H1 (cell line): ENCODE measurements around the gene TEX101. TPM values are rescaled to one million over a fixed set of nuclear protein-coding genes. Genes with fewer than 3 reads are reported as not detected.

Source experiments
- CTCF ChIA-PET: fragments of 300-600 bp; sonication (Branson Sonifier 250); formaldehyde crosslinking; loops from one replicate; lab custom pipeline; 2021; ENCODE audit not compliant: partially characterized antibody; lab: Charles Lee
- POLR2A ChIA-PET: fragments of 300-600 bp; sonication (Branson Sonifier 250); formaldehyde crosslinking; loops from one replicate; lab custom pipeline; 2021; ENCODE audit warnings: inconsistent platforms; ENCODE audit not compliant: partially characterized antibody; lab: Charles Lee
- DNase-seq, 2 experiments: peaks; one replicate each; pipeline versions ENCODE4 v3.0.0 to v3.0.0-alpha.2; 2010 to 2022; ENCODE audit warnings: low spot score in 2 of 2, low read depth in 1 of 2, mixed read lengths in 1 of 2
- FAIRE-seq: peaks from 2 replicates; lab custom pipeline; 2011; peaks lifted over from hg19 to GRCh38; lab: Jason Lieb, UNC
- H2AFZ ChIP-seq: 2 replicates; pipeline ENCODE4 v1.8.1; 2012; ENCODE audit warnings: low read length, inconsistent platforms
- H2AK5ac ChIP-seq: 2 replicates; pipeline ENCODE4 v1.6.1; 2013; ENCODE audit warnings: low read depth, low read length
- H2BK120ac ChIP-seq: replicated peaks from 2 replicates; pipeline ENCODE3; 2013; ENCODE audit warnings: low read depth, low read length, inconsistent platforms
- H2BK12ac ChIP-seq: 2 replicates; pipeline ENCODE4 v1.6.1; 2013; ENCODE audit warnings: low read depth, low read length
- H2BK15ac ChIP-seq: 2 replicates; pipeline ENCODE4 v1.6.1; 2013; ENCODE audit warnings: low read length
- H2BK20ac ChIP-seq: 2 replicates; pipeline ENCODE4 v1.6.1; 2013; ENCODE audit warnings: low read length
- H2BK5ac ChIP-seq: 2 replicates; pipeline ENCODE4 v1.6.1; 2013; ENCODE audit warnings: low read depth, low read length
- H3K14ac ChIP-seq: 2 replicates; pipeline ENCODE4 v1.6.1; 2013; ENCODE audit warnings: inconsistent platforms; ENCODE audit not compliant: insufficient read length
- H3K18ac ChIP-seq: 2 replicates; pipeline ENCODE4 v1.6.1; 2013; ENCODE audit warnings: low read length; ENCODE audit errors: extremely low read depth
- H3K23ac ChIP-seq: 2 replicates; pipeline ENCODE4 v1.6.1; 2013; ENCODE audit warnings: inconsistent platforms; ENCODE audit not compliant: insufficient read length
- H3K23me2 ChIP-seq: 2 replicates; pipeline ENCODE4 v1.6.1; 2013; ENCODE audit warnings: low read depth, low read length
- H3K27ac ChIP-seq: 2 replicates; pipeline ENCODE4 v1.6.1; 2011; ENCODE audit warnings: low read depth, low read length, inconsistent platforms
- H3K27me3 ChIP-seq, 4 experiments: replicated peaks in 1 of 4; 1 replicate in 1 of 4; 2 replicates in 3 of 4; pipeline versions ENCODE4 v1.6.1 to v1.8.1; 2011 to 2013; ENCODE audit warnings: low read length in 3 of 4, mild to moderate bottlenecking in 3 of 4, inconsistent platforms in 2 of 4, mixed read lengths in 2 of 4, moderate library complexity in 1 of 4; ENCODE audit not compliant: control insufficient read depth in 3 of 4, insufficient read depth in 3 of 4; ENCODE audit errors: extremely low read depth in 1 of 4
- H3K36me3 ChIP-seq, 4 experiments: 2 replicates each; pipeline versions ENCODE4 v1.6.1 to v1.8.1; 2011 to 2013; ENCODE audit warnings: mild to moderate bottlenecking in 4 of 4, low read length in 3 of 4, moderate library complexity in 2 of 4, control low read depth in 1 of 4, inconsistent platforms in 1 of 4; ENCODE audit not compliant: insufficient read depth in 4 of 4, control insufficient read depth in 2 of 4
- H3K4ac ChIP-seq: replicated peaks from 2 replicates; pipeline ENCODE3; 2013; ENCODE audit warnings: low read length, low read depth, mixed read lengths, inconsistent platforms; ENCODE audit not compliant: insufficient read length
- H3K4me1 ChIP-seq, 4 experiments: replicated peaks in 1 of 4; 1 replicate in 1 of 4; 2 replicates in 3 of 4; pipeline versions ENCODE4 v1.6.1 to v1.8.1; 2011 to 2013; ENCODE audit warnings: low read length in 3 of 4, inconsistent platforms in 2 of 4, mixed read lengths in 1 of 4; ENCODE audit not compliant: insufficient read depth in 4 of 4, control insufficient read depth in 3 of 4
- H3K4me2 ChIP-seq, 2 experiments: 2 replicates each; pipeline versions ENCODE4 v1.6.1 to v1.8.1; 2011 to 2013; ENCODE audit warnings: low read depth in 2 of 2, low read length in 2 of 2, control low read depth in 1 of 2, inconsistent platforms in 1 of 2, mild to moderate bottlenecking in 1 of 2; ENCODE audit not compliant: insufficient read depth in 1 of 2
- H3K4me3 ChIP-seq, 4 experiments: fragments of 200-600, 300-600 bp in 1 of 4; sonication (generic), shearing (Covaris generic), sonication (Bioruptor Twin) in 1 of 4; 2 replicates each; pipeline versions ENCODE4 v1.5.1 to v1.8.1; 2011 to 2016; ENCODE audit warnings: low read length in 4 of 4, low read depth in 3 of 4, control low read depth in 2 of 4, inconsistent platforms in 2 of 4, mild to moderate bottlenecking in 2 of 4, mixed read lengths in 1 of 4, moderate library complexity in 1 of 4; ENCODE audit not compliant: insufficient read depth in 2 of 4; ENCODE audit errors: extremely low read depth in 1 of 4
- H3K56ac ChIP-seq: replicated peaks from 2 replicates; pipeline ENCODE3; 2013; ENCODE audit warnings: low read depth, mild to moderate bottlenecking, mixed read lengths, low read length, inconsistent platforms; ENCODE audit not compliant: insufficient read length
- H3K79me1 ChIP-seq: 2 replicates; pipeline ENCODE4 v1.6.1; 2013; ENCODE audit warnings: low read depth, low read length, control low read depth
- H3K79me2 ChIP-seq, 2 experiments: 2 replicates each; pipeline versions ENCODE4 v1.6.1 to v1.8.1; 2012 to 2013; ENCODE audit warnings: low read length in 2 of 2, mild to moderate bottlenecking in 2 of 2, inconsistent platforms in 1 of 2; ENCODE audit not compliant: insufficient read depth in 2 of 2, control insufficient read depth in 1 of 2
- H3K9ac ChIP-seq, 4 experiments: replicated peaks in 1 of 4; 1 replicate in 1 of 4; 2 replicates in 3 of 4; pipeline versions ENCODE4 v1.6.1 to v1.8.1; 2011 to 2013; ENCODE audit warnings: low read depth in 3 of 4, low read length in 3 of 4, control low read depth in 2 of 4, mild to moderate bottlenecking in 2 of 4, moderate library complexity in 2 of 4, inconsistent platforms in 1 of 4; ENCODE audit errors: extremely low read depth in 1 of 4
- H3K9me3 ChIP-seq, 2 experiments: 2 replicates each; pipeline versions ENCODE4 v1.6.1 to v1.8.1; 2012 to 2013; ENCODE audit warnings: mild to moderate bottlenecking in 2 of 2, moderate library complexity in 2 of 2, control low read depth in 1 of 2, inconsistent platforms in 1 of 2, low read depth in 1 of 2, low read length in 1 of 2, mixed read lengths in 1 of 2; ENCODE audit not compliant: insufficient read depth in 2 of 2
- H4K20me1 ChIP-seq, 2 experiments: replicated peaks in 1 of 2; 2 replicates each; pipeline versions ENCODE3 to v1.8.1; 2011 to 2013; ENCODE audit warnings: inconsistent platforms in 2 of 2, low read length in 2 of 2, mild to moderate bottlenecking in 1 of 2; ENCODE audit not compliant: insufficient read depth in 2 of 2, control insufficient read depth in 1 of 2
- H4K5ac ChIP-seq: 2 replicates; pipeline ENCODE4 v1.6.1; 2013; ENCODE audit warnings: low read length, low read depth, mixed read lengths, inconsistent platforms; ENCODE audit not compliant: insufficient read length
- H4K8ac ChIP-seq: 2 replicates; pipeline ENCODE4 v1.8.0; 2013; ENCODE audit warnings: mild to moderate bottlenecking, moderate library complexity, low read length, inconsistent platforms; ENCODE audit not compliant: insufficient read depth; ENCODE audit errors: extremely low read depth
- H4K91ac ChIP-seq: replicated peaks from 2 replicates; pipeline ENCODE3; 2013; ENCODE audit warnings: low read length, mixed read lengths, inconsistent platforms; ENCODE audit not compliant: insufficient read length
- CBX5 ChIP-seq: fragments of 300-800, 300-1000 bp; sonication (generic); IDR thresholded peaks from 2 replicates; pipeline ENCODE4 v1.7.1; 2016; ENCODE audit warnings: antibody characterized with exemption, low read length, low read depth
- CEBPB ChIP-seq: IDR thresholded peaks from 2 replicates; pipeline ENCODE4 v1.6.1; 2012; ENCODE audit warnings: low read depth, low read length
- CTCF ChIP-seq, 3 experiments: IDR thresholded peaks; 1 replicate in 2 of 3; 2 replicates in 1 of 3; pipeline versions ENCODE4 v1.5.1 to v1.6.1; 2011; ENCODE audit warnings: low read length in 3 of 3, mild to moderate bottlenecking in 3 of 3, inconsistent platforms in 2 of 3, low read depth in 1 of 3, moderate library complexity in 1 of 3; ENCODE audit not compliant: insufficient read depth in 1 of 3; ENCODE audit errors: control extremely low read depth in 1 of 3
- RAD21 ChIP-seq, 2 experiments: IDR thresholded peaks in 1 of 2; conservative IDR thresholded peaks in 1 of 2; 2 replicates each; pipeline ENCODE4 v1.6.1; 2011; ENCODE audit warnings: low read depth in 2 of 2, low read length in 2 of 2, improper control_type of control experiment in 1 of 2, inconsistent platforms in 1 of 2, mild to moderate bottlenecking in 1 of 2, moderate library complexity in 1 of 2
- WGBS, 2 experiments: shearing (Covaris generic) in 1 of 2; methylation state at CpG; one replicate each; pipeline versions ENCODE4 v1.1.6 to v1.1.7; 2013 to 2015; ENCODE audit warnings: low lambda C conversion rate in 2 of 2, mixed read lengths in 2 of 2, inconsistent platforms in 1 of 2, low coverage in 1 of 2, missing lambda C conversion rate in 1 of 2; ENCODE audit not compliant: insufficient replicate concordance in 2 of 2, insufficient coverage in 1 of 2, insufficient read length in 1 of 2; ENCODE audit errors: extremely low coverage in 1 of 2, missing lambda C conversion rate in 1 of 2; 5-methylcytosine and 5-hydroxymethylcytosine counted together
- polyA plus RNA-seq, 7 experiments: library from polyadenylated mRNA; depleted of rRNA in 3 of 7; stranded (reverse) in 5 of 7; unstranded in 2 of 7; fragments of >200 nt in 5 of 7; fragments of 200-250 nt in 2 of 7; gene quantifications; 1 replicate in 5 of 7; 2 replicates in 1 of 7; 4 replicates in 1 of 7; pipeline versions ENCODE4 v1.2.1 to v1.2.3, GENCODE V29; 2011 to 2013; ENCODE audit warnings: missing spikeins in 2 of 7, mixed read lengths in 2 of 7
- total RNA-seq: library from RNA; stranded (reverse); fragmentation: NEBNext Ultra II Directional; extraction: Animal tissue kit (Norgen Biotek cat#: 25700); gene quantifications from 2 replicates; pipeline ENCODE4 v1.2.1, GENCODE V29; 2021

The TEX101 gene
- total and polyA plus RNA-seq, 2 of the 8 experiments (the other 6 are each of a cell fraction or from before 2014, with no cell fraction given): 0.12 TPM; not detected in 1

GRCh38 chr19:43446746-43447489, 32.2 kb downstream of the TEX101 start:
- Histone ChIP-seq H4K20me1 (no peaks in the 10 kb centered on the region), H3K9ac (no peak overlapping the region), H3K4me1 (no peaks in the 10 kb centered on the region), H3K23ac (no peak overlapping the region), H3K18ac (no peak overlapping the region), H2BK15ac (no peak overlapping the region), H4K91ac (no peak overlapping the region), H4K8ac (peak overlapping the region; percentile 54; the same call in 1 of the 2 replicates), H3K4me3 (no peak overlapping the region), H2BK5ac (no peak overlapping the region), H3K56ac (no peak overlapping the region), H3K9me3 (no peaks in the 10 kb centered on the region), H3K79me1 (no peaks in the 10 kb centered on the region), H2BK20ac (no peak overlapping the region), H2AK5ac (no peak overlapping the region), H2AFZ (peak overlapping the region; percentile 77), H2BK120ac (no peak overlapping the region), H3K27ac (no peak overlapping the region), H3K14ac (no peak overlapping the region), H3K4me2 (no peak overlapping the region), H3K4ac (no peak overlapping the region), H3K23me2 (no peaks in the 10 kb centered on the region), H4K5ac (no peak overlapping the region), H3K36me3 (no peaks in the 10 kb centered on the region), H3K27me3 (no peaks in the 10 kb centered on the region), H3K79me2 (no peaks in the 10 kb centered on the region), H2BK12ac (no peak overlapping the region)
- FAIRE-seq (peak; percentile 95), DNase-seq (peak; percentile 54 to 85)
- 31% methylated on average over 14 of the region's 14 CpGs; no CpG with 5 or more reads in 1 of the 2 experiments for WGBS, 2 experiments
- ChIA-PET CTCF (interaction anchor here (0.7 to 6.5 kb wide), 37 partner anchors 7 to 442 kb away, joined by 3 to 192 read pairs (median 4); partner anchors contain the start of genes ETHE1, LYPD3 and PHLDB3), POLR2A (interaction anchor here (1.1 to 2.9 kb wide), 4 partner anchors 58 to 79 kb away, joined by 3 to 15 read pairs (median 3); no protein-coding TSS in a partner anchor)
- TF ChIP-seq CTCF (IDR thresholded peaks at IDR 0.05; ENCODE audit: control extremely low read depth in 1 of 3, insufficient read depth in 1 of 3, low read depth in 1 of 3, low read length in 3 of 3): peak; percentile 89 to 95 (median 94)
- no peak for TF ChIP-seq CBX5
- peak; percentile 85 for TF ChIP-seq CEBPB
- peak; percentile 93 to 94 for TF ChIP-seq RAD21 (IDR thresholded peaks at IDR 0.05 in 1 of 2, conservative IDR thresholded peaks at IDR 0.05 in 1 of 2; ENCODE audit: low read depth in 2 of 2, low read length in 2 of 2)
